WTC11 (cell line): ENCODE data around the gene RNF224.

Experiments used
- CBFB ChIP-seq: sonication (generic); formaldehyde crosslinking; IDR thresholded peaks from 2 replicates; pipeline ENCODE4 v1.8.1; 2022; ENCODE audit warnings: mild to moderate bottlenecking, low read depth, missing genetic modification reagents
- CTCF ChIP-seq: fragments of 200-600 bp; IDR thresholded peaks from 2 replicates; pipeline ENCODE4 v1.8.0; 2022; ENCODE audit warnings: antibody characterized with exemption
- GABPB1 ChIP-seq: sonication (generic); formaldehyde crosslinking; IDR thresholded peaks from 2 replicates; pipeline ENCODE4 v1.8.1; 2023; ENCODE audit warnings: mild to moderate bottlenecking, missing genetic modification reagents
- NR1H2 ChIP-seq: sonication (generic); formaldehyde crosslinking; IDR thresholded peaks from 2 replicates; pipeline ENCODE4 v1.9.0; 2021; ENCODE audit warnings: mild to moderate bottlenecking, moderate library complexity, missing genetic modification reagents

DNA sequence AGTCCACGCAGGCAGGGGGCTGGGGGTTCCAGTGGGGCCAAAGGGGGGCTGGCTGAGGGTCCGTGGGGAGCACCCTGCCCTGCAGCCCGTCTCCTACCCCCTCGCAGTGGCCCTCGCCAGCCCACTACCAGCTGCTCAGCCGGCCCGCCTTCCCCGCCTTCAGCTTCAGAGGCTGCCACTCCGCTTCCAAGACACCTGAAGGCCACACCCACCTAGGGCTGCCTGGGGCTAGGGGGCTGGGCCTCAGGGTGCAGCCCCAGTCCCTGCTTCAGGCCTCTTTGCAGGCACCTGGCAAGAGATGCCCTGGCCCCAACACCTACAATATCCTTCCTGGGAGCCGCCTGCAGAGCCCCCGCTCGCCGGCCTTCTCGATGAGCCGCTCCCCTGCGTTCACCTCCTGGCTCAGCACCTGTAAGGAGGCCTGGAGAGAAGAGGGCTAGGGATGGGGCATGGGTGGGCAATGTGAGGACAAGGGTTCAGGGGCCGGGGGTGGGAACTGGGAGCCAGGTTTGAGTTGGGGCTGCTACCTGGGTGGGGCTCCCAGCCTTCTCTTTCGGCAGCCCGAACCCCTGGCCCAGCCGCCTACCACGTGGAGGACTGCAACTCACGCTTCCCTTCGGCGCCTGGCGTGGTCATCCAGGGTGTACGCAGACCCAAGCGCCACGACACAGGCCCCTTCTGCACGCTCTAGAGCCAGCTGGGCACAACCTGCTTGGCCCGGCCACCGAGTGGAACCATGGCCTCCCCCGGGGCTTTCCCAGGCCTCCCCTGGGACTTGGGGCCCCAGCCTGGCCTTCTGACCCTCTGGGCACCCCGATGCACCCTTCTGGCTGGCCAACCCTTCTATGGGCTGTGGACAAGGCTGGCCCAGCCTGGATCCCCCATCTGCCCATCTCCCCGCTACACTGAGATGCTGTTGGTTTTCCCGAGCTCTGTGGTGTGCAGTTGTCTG, 25.5 kb downstream of the RNF224 start:
- TF ChIP-seq GABPB1 (CRISPR knock-in tag) (no peak), CTCF (no peak), NR1H2 (CRISPR knock-in tag) (no peak), CBFB (CRISPR knock-in tag) (no peak)
